ENCODE results near the gene IQGAP2.

- TF ChIP-seq CTCF (IDR thresholded peaks at IDR 0.05) = no peak
- TF ChIP-seq POLR2AphosphoS5 (IDR thresholded peaks at IDR 0.05; ENCODE audit: low read depth, low read length) = no peak
- no peak for TF ChIP-seq TCF7L2 (IDR thresholded peaks at IDR 0.05; ENCODE audit: low read depth, low read length)
Observed at GRCh38 chr5:76471987-76472334, 68.9 kb downstream of the IQGAP2 start.
